Omental fat pad (tissue), 4 donors: ENCODE measurements around the gene TAF11L7. TPM values are rescaled to one million over a fixed set of nuclear protein-coding genes. Genes with fewer than 3 reads are reported as not detected.
"Not testable (repeated sequence)": the region's sequence is repeated elsewhere in the genome, so short reads cannot be mapped to it uniquely, and the experiment has no call there.

Source experiments
- ATAC-seq: fragments of 150-250 bp; one replicate; pipeline ENCODE4 v1.9.1; 2016; ENCODE audit warnings: mild to moderate bottlenecking, moderate library complexity; ENCODE audit not compliant: low FRiP score
- DNase-seq: peaks from one replicate; pipeline ENCODE4 v3.0.0-alpha.2; 2019; ENCODE audit warnings: low spot score
- total RNA-seq, 4 donors: library from RNA; depleted of rRNA; stranded (reverse); fragments of >200 nt; gene quantifications; one replicate each; pipeline ENCODE4 v1.1.0, GENCODE V29; 2016
- TF ChIP-seq, protein P1 (sequence below), 3 donors: fragments of 450-650 bp; IDR thresholded peaks; one replicate each; pipeline ENCODE4 v1.5.1; 2016 to 2017; ENCODE audit warnings: antibody characterized with exemption in 3 of 3, mild to moderate bottlenecking in 3 of 3, moderate library complexity in 2 of 3

TAF11L7 gene
- not detected for total RNA-seq

DNA sequence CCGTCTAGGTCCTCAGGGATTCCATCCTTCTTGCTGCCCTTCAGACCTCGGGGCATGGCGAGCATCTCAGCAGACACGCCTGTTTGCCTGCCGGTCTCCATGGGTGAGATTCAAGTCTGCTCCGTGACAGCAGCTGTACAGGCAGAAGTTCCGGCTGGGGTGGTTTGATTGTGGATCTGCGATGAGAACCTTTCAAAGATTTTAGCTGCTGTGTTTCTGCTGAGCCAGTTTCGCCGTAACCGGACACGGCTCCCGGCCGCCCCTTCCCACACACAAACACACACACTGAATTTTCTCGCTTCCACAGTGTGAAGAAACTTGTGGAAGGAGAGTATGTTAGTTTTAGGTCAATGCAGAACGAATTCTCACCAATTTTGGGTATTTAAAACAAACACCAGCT, at the start of gene TAF11L7:
Gene TAF11L7, minus strand, starts transcription at position 101 of the 400 bp plus-strand sequence.
- ATAC-seq, DNase-seq: not testable (repeated sequence)

DNA sequence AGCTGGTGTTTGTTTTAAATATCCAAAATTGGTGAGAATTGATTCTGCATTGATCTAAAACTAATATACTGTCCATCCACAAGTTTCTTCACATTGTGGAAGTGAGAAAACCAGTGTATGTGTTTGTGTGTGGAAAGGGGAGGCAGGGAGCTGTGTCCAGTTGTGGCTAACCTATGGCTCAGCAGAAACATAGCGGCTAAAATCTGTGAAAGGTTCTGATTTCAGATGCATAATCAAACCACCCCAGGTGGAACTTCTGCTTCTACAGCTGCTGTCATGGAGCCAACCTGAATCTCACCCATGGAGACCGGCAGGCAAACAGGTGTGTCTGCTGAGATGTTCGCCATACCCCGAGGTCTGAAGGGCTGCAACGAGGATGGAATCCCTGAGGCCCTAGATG, 48.6 kb upstream of the TAF11L7 start, which contains the start of gene TAF11L14:
Gene TAF11L14, plus strand, starts transcription at position 301 of the 400 bp plus-strand sequence.
- ATAC-seq (no peak), DNase-seq (no peak)
- TF ChIP-seq, protein P1, sequence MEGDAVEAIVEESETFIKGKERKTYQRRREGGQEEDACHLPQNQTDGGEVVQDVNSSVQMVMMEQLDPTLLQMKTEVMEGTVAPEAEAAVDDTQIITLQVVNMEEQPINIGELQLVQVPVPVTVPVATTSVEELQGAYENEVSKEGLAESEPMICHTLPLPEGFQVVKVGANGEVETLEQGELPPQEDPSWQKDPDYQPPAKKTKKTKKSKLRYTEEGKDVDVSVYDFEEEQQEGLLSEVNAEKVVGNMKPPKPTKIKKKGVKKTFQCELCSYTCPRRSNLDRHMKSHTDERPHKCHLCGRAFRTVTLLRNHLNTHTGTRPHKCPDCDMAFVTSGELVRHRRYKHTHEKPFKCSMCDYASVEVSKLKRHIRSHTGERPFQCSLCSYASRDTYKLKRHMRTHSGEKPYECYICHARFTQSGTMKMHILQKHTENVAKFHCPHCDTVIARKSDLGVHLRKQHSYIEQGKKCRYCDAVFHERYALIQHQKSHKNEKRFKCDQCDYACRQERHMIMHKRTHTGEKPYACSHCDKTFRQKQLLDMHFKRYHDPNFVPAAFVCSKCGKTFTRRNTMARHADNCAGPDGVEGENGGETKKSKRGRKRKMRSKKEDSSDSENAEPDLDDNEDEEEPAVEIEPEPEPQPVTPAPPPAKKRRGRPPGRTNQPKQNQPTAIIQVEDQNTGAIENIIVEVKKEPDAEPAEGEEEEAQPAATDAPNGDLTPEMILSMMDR (IDR thresholded peaks at IDR 0.05), result no peak

DNA sequence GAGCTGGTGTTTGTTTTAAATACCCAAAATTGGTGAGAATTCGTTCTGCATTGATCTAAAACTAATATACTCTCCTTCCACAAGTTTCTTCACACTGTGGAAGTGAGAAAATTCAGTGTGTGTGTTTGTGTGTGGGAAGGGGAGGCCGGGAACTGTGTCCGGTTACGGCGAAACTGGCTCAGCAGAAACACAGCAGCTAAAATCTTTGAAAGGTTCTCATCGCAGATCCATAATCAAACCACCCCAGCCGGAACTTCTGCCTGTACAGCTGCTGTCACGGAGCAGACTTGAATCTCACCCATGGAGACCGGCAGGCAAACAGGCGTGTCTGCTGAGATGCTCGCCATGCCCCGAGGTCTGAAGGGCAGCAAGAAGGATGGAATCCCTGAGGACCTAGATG, 46.2 kb upstream of the TAF11L7 start, which contains the start of gene TAF11L13:
Gene TAF11L13, plus strand, starts transcription at position 301 of the 400 bp plus-strand sequence.
- not testable (repeated sequence) for ATAC-seq, DNase-seq

DNA sequence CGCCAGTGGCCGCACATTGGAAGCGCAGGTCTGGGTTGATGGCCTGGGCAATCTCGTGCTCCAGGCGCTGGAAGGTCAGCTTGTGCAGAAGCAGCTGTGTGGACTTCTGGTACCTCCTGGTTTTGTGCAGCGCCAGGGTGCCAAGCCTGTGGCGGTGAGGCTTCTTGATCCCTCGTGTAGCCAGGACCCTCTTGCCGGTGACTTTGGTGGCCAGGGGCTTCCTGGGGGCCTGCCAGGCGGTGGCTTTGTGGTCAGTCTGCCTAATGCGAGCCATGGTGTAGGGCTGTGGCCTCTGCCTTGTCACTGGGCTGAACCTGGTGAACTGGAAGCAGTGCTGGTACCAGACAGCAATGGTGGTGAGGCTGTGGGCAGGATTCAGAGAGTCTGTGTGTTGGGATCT, 40.1 kb upstream of the TAF11L7 start:
- ATAC-seq (no peak), DNase-seq (no peak)
- TF ChIP-seq, protein P1 (IDR thresholded peaks at IDR 0.05), result no peak

DNA sequence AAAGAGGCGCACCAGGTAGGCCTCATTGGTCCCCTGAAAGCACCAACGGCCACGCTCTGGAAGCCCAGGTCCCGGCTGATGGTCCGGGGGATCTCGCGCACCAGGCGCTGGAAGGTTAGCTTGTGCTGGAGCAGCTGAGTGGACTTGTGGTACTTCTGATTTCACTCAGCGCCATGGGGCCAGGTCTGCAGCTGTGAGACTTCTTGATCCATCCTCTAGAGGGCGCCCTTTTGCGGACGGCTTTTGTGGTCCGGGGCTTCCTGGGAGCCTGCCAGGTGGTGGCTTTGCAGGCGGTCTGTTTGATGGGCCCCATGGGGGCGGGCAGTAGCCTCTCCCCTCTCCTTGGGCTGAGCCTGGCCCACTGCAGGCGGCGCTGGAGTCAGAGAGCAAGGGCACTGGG, 35.1 kb upstream of the TAF11L7 start:
- DNase-seq (no peak), ATAC-seq (no peak)
- TF ChIP-seq, protein P1 (IDR thresholded peaks at IDR 0.05), result no peak

DNA sequence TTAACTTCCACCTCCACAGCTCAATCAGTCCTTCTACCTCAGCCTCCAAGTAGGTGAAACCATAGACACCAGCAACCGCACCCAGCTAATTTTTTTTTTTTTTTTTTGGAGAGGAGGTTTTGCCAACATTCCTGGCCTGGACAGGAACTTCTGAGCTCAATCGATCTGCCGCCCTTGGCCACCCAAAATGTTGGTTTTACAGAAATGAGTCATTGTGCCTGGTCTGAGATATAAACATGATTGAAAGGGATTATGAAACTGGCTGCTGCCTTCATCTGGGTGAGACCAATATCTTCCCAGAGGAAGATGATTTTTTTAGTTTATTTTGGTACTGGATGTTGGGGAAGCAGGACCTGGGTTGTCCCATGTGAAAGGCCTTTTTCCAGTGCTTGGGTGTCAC, 33.8 kb upstream of the TAF11L7 start:
- ATAC-seq (no peak), DNase-seq (no peak)
- TF ChIP-seq, protein P1 (IDR thresholded peaks at IDR 0.05), result no peak

DNA sequence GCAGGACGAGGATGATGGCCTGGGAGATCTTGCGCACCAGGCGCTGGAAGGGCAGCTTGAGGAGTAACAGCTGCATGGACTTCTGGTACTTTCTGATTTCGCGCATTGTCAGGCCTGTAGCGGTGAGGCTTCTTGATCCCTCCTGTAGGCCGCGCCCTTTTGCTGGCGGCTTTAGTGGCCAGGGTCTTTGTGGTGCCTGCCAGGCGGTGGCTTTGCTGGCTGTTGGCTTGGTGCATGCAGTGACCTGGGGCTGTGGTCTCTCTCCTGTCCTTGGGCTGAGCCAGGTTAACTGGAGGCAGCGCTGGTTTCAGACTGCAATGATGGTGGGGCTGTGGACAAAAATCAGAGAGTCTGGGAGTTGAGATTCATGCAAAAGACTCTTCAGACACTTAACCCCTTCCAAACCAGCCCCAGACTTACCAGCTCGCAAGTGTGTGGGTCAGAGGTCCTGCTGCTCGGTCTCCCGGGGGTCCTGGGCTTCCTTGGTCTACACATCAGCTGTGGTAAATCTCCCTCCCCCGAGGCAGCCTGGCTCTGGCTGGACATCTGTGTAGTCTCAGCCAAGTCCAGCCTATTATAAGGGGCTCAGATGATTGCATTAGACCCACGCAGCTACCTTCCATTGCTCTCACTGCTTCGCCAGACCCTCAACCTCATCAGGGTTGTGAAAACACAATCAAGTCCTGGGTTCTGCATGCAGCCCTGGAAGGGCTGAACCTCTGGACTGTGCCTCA, 29.5 kb upstream of the TAF11L7 start:
- ATAC-seq (no peak), DNase-seq (no peak)
- TF ChIP-seq, protein P1 (IDR thresholded peaks at IDR 0.05), result no peak

DNA sequence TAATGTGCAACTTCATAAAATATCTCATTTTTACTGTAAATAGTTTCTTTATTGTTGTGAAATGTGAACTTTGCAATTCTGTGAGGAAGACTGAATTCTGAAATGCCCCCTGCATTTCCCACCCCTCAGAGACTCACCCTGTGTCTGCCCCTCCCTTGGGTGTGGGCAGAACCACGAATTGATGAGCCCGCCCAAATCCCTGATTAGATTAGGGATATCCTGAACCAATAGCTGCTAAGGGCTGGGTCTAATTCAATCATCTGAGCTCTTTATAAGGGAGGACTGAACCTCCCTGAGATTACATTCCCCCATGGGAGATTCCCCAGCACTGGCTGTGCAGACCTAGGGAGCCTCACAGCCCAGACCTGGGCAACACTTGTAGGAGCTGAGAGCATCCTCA, 24.5 kb upstream of the TAF11L7 start, which contains the start of gene TAF11L12:
Gene TAF11L12, plus strand, starts transcription at position 301 of the 400 bp plus-strand sequence.
- not testable (repeated sequence) for DNase-seq, ATAC-seq

DNA sequence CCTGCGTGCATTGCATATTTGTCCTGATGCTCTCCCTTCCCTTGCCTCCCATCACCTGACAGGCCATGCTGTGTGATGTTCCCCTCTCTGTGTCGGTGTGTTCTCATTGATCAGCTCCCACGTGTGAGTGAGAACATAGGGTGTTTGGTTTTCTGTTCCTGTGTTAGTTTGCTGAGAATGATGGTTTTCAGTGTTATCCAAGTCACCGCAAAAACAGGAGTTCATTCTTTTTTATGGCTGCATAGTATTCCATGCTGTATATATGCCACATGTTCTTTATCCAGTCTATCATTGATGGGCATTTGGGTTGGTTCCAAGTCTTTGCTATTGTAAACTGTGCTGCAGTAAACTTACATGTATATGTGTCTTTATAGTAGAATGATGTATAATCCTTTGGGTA, 21.9 kb upstream of the TAF11L7 start:
- ATAC-seq, DNase-seq: not testable (repeated sequence)
